ENCODE results near the gene CREBBP. TPM values are rescaled to one million over a fixed set of nuclear protein-coding genes. Genes with fewer than 3 reads are reported as not detected.

The CREBBP gene
- total RNA-seq, 3 donors from 2014 or later: 61.6 to 82.6 (median 69.5) TPM

GRCh38 chr16:3739636-3740035, 140.9 kb downstream of the CREBBP start:
- Histone ChIP-seq H3K27me3 (no peaks in the 10 kb centered on the region), H3K4me1 (no peaks in the 10 kb centered on the region), H3K27ac (no peak overlapping the region), H3K4me3 (no peak overlapping the region), H3K36me3 (peaks cover 24% of the 10 kb centered on the region), H3K9me3 (no peaks in the 10 kb centered on the region)
- TF ChIP-seq POLR2A (IDR thresholded peaks at IDR 0.05) (no peak), CTCF (IDR thresholded peaks at IDR 0.05) (no peak), POLR2AphosphoS5 (IDR thresholded peaks at IDR 0.05) (no peak)
- DNase-seq (ENCODE audit: low spot score in 2 of 2): peak in 1 of 2 donors; percentile 12
- intact Hi-C loops (cut with DNase I; ENCODE audit: low total_unique reads): no loop called here

DNA sequence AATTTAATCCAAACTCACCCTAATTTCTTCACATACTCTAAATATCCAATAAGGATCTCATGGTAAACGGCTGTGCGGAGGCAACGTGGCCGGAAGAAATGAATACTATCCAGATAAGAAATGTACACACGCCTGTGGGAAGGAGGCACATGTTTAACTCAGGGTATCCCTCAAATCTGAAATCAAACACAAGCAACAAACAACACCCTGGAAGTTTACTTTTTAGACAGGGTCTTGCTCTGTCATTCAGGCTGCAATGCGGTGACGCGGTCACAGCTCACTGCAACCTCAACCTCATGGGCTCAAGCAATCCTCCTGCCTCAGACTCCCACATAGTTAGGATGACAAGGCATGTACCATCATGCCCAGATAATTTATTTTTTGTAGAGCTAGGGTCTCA, 142.0 kb downstream of the CREBBP start:
- Histone ChIP-seq H3K4me3 (no peak overlapping the region), H3K27ac (no peak overlapping the region), H3K4me1 (no peaks in the 10 kb centered on the region), H3K36me3 (peaks cover 24% of the 10 kb centered on the region), H3K27me3 (no peaks in the 10 kb centered on the region), H3K9me3 (no peaks in the 10 kb centered on the region)
- no peak for TF ChIP-seq POLR2A (IDR thresholded peaks at IDR 0.05)
- intact Hi-C loops (cut with DNase I; ENCODE audit: low total_unique reads): no loop called here
- DNase-seq (ENCODE audit: low spot score in 2 of 2): peak in 1 of 2 donors; percentile 12

- intact Hi-C loops (cut with DNase I; ENCODE audit: low total_unique reads): no loop called here
- H3K36me3 ChIP-seq: peaks cover 24% of the 10 kb centered on the region
- no peaks in the 10 kb centered on the region for H3K27me3 ChIP-seq
- H3K9me3 ChIP-seq: no peaks in the 10 kb centered on the region
- H3K27ac ChIP-seq: no peak overlapping the region
- TF ChIP-seq POLR2AphosphoS5 (IDR thresholded peaks at IDR 0.05) (no peak), POLR2A (IDR thresholded peaks at IDR 0.05) (no peak), CTCF (IDR thresholded peaks at IDR 0.05) (no peak)
- H3K4me1 ChIP-seq: no peaks in the 10 kb centered on the region
- no peak overlapping the region for H3K4me3 ChIP-seq
- no peak for DNase-seq (ENCODE audit: low spot score in 2 of 2)
Observed at GRCh38 chr16:3738128-3738527, 142.4 kb downstream of the CREBBP start.

- peaks cover 19% of the 10 kb centered on the region for H3K36me3 ChIP-seq
- peak in 1 of 2 donors; percentile 15 for DNase-seq (ENCODE audit: low spot score in 2 of 2)
- TF ChIP-seq POLR2A (IDR thresholded peaks at IDR 0.05) (no peak), POLR2AphosphoS5 (IDR thresholded peaks at IDR 0.05) (no peak), CTCF (IDR thresholded peaks at IDR 0.05) (no peak)
- no peak overlapping the region for H3K27ac ChIP-seq
- intact Hi-C loops (cut with DNase I; ENCODE audit: low total_unique reads): no loop called here
- no peak overlapping the region for H3K4me3 ChIP-seq
- no peaks in the 10 kb centered on the region for H3K4me1 ChIP-seq
- no peaks in the 10 kb centered on the region for H3K27me3 ChIP-seq
- H3K9me3 ChIP-seq: no peaks in the 10 kb centered on the region
Observed at GRCh38 chr16:3737181-3737580, 143.3 kb downstream of the CREBBP start.

DNA sequence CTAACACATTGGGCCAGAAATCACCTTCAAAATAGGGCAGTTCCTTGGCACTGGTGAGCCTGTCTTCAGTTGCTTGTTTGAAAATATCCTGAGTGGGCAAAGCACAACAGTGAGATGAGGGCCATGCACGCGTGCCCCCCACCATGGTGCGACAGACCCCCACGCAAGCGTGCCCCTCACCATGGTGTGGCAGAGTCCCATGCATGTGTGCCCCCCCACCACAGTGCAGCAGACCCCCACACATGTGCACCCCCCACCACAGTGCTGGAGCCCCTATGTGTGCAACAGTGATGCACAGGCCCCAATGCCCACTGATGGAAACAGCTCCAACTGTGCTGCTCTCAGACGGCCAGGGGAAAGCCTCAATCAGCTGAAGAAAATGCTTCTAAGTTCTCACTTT, 144.4 kb downstream of the CREBBP start:
- DNase-seq (ENCODE audit: low spot score in 2 of 2): peak in 1 of 2 donors; percentile 37
- Histone ChIP-seq H3K27ac (no peak overlapping the region), H3K27me3 (no peaks in the 10 kb centered on the region), H3K36me3 (peaks cover 29% of the 10 kb centered on the region), H3K9me3 (no peaks in the 10 kb centered on the region), H3K4me3 (no peak overlapping the region), H3K4me1 (no peaks in the 10 kb centered on the region)
- TF ChIP-seq POLR2A (IDR thresholded peaks at IDR 0.05) (no peak), CTCF (IDR thresholded peaks at IDR 0.05) (no peak), POLR2AphosphoS5 (IDR thresholded peaks at IDR 0.05) (no peak)
- intact Hi-C loops (cut with DNase I; ENCODE audit: low total_unique reads): no loop called here

DNA sequence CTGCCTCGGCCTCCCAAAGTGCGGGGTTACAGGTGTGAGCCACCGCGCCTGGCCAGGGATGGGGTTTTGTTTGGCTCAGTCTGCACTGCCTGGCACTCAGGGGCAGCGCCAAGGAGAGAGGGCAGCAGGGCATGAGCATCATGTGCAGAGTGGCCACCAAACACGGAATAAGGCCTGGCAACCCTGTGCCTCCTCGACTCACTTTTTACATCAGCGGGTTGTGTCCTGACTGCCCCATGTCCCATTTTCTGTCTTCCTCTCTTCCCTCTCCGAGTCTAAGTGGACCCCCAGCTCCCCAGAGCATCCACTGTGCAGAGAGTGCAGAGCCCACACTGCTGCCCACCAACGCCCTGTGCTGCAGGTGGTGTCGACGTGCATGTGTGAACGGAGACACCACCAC, 145.0 kb downstream of the CREBBP start:
- H3K27me3 ChIP-seq: no peaks in the 10 kb centered on the region
- no peaks in the 10 kb centered on the region for H3K9me3 ChIP-seq
- DNase-seq (ENCODE audit: low spot score in 2 of 2): peak in 1 of 2 donors; percentile 28
- intact Hi-C loops (cut with DNase I; ENCODE audit: low total_unique reads): no loop called here
- no peak overlapping the region for H3K27ac ChIP-seq
- peaks cover 34% of the 10 kb centered on the region for H3K36me3 ChIP-seq
- H3K4me3 ChIP-seq: no peak overlapping the region
- no peak for TF ChIP-seq POLR2AphosphoS5 (IDR thresholded peaks at IDR 0.05)
- no peak for TF ChIP-seq POLR2A (IDR thresholded peaks at IDR 0.05)
- no peak for TF ChIP-seq CTCF (IDR thresholded peaks at IDR 0.05)
- H3K4me1 ChIP-seq: no peaks in the 10 kb centered on the region
